Frontal cortex (tissue), 4 donors: ENCODE measurements around the gene CLEC11A. TPM values are rescaled to one million over a fixed set of nuclear protein-coding genes. Genes with fewer than 3 reads are reported as not detected.
"Not testable (repeated sequence)": the region's sequence is repeated elsewhere in the genome, so short reads cannot be mapped to it uniquely, and the experiment has no call there.

ENCODE experiments used
- DNase-seq, 2 donors: peaks; one replicate each; pipeline ENCODE4 v3.0.0; 2012; ENCODE audit warnings: low spot score in 2 of 2
- FAIRE-seq: peaks from 2 replicates; lab custom pipeline; 2012; peaks lifted over from hg19 to GRCh38; lab: Jason Lieb, UNC
- total RNA-seq: library from RNA; depleted of rRNA; stranded (reverse); fragments of >200 nt; gene quantifications from one replicate; pipeline ENCODE4 v1.2.3, GENCODE V29; 2014
- donor health status: control.
- donor health status: control.
- donor health status: control.

CLEC11A gene
- total RNA-seq, 1 donor from 2014 or later: 2.4 TPM

GRCh38 chr19:50749490-50749889 lies 26.3 kb downstream of the CLEC11A start:
- FAIRE-seq (no peak), DNase-seq (no peak)

DNA sequence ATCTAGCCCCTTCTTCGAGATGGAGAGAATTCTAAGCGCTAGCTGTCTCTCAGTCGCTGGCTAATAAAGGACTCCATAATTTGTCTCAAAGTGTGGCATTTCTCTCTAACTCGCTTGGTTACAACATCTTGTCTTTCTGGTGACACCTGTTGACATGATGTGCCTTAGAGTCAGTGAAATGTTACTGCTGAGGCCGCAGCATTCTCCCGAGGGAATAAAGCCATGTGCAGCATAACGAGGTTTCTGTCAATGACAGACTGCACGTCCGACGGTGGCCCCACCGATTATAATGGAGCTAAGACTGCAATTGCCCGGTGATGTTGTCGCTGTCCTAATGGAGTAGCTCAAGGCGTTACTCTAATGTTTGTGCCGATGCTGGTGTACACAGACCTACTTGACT lies 26.8 kb downstream of the CLEC11A start:
- FAIRE-seq (no peak), DNase-seq (no peak)

DNA sequence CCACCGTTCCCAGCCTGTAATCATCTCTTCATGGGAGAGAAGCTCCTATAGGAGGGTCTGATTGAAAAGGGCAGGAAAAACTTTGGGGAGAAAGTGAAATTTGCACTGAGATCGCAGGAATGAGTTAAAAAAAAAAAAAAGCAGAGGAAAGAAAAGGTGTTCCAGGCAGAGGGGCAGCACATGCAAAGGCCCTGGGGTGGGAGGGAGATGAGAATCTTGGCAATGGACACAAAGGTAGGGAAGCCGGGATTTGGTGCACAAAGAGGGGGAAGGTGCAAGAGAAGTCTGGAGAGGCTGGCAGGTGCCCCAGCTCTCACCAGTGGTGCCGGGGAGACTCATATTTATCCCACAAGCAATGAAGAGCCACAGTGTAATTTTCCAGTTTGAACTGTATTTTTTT lies 30.7 kb downstream of the CLEC11A start:
- DNase-seq (no peak), FAIRE-seq (no peak)

DNA sequence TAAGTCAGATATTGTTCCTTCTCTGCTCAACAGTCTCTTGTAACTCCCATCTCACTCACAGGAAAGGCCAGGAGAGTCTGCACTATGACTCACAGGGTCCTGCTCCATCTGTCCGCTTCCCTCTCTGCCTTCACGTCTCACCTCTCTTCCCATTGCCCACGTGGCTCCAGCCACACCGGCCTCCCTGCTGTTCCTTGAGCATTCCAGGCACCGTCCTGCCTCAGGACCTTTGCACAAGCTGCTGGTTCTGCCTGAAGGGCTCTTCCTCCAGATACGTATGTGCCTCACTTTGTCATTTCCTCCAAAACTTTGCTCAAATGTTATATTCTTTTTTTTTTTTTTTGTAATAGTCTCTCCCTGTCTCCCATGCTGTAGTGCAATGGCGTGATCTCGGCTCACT lies 33.1 kb downstream of the CLEC11A start:
- DNase-seq, FAIRE-seq: not testable (repeated sequence)

DNA sequence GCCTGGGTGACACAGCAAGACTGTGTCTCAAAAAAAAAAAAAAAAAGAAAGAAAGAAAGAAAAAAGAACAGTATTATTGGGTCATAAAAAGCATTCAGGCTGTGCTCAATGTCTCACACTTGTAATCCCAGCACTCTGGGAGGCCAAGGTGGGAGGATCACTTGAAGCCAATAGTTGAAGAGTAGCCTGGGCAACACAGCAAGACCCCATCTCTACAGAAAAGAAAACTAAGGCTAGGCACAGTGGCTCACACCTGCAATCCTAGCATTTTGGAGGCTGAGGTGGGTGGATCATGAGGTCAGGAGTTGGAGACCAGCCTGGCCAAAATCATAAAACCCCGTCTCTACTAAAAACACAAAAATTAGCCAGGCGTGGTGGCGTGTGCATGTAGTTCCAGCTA lies 34.5 kb downstream of the CLEC11A start:
- not testable (repeated sequence) for FAIRE-seq, DNase-seq

- FAIRE-seq, DNase-seq: not testable (repeated sequence)
Measured at GRCh38 chr19:50759076-50759475, 35.9 kb downstream of the CLEC11A start.

- DNase-seq (no peak), FAIRE-seq (no peak)
Measured at GRCh38 chr19:50759886-50760285, 36.7 kb downstream of the CLEC11A start.

DNA sequence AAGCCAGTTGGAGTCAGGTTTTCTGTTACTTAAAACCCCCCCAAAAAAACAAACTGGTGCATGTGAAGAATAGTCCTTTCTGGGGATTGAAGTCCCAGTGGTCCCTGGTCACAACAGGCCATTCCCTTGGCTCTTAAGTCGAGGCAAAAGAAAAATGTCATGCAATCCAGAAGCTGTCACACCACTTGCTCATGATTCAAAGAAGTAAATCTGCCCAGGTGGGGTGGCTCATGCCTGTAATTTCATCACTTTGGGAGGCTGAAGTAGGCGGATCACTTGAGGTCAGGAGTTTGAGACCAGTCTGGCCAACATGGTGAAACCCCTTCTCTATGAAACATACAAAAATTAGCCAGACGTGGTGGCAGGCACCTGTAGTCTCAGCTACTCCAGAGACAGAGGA lies 38.3 kb downstream of the CLEC11A start:
- not testable (repeated sequence) for FAIRE-seq, DNase-seq

DNA sequence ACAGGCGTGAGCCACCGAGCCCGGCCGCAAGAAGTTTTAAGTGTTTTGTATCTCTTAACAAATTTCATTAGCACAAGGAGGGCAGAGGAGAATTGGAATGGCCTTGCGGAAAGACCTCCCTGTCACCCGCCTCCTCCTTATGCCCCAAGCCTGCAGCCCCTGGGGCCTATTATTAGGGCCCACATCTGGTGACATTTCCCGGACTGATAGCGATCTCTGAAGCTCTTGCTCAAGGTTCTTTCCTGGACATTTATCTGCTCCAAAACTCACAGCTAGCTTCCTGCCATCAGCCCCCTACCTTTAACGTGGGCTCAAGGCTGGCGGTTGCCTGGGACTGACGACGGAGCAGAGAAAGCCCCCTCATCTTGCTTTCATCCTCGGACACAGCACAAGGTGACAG lies 40.4 kb downstream of the CLEC11A start:
- not testable (repeated sequence) for FAIRE-seq, DNase-seq

DNA sequence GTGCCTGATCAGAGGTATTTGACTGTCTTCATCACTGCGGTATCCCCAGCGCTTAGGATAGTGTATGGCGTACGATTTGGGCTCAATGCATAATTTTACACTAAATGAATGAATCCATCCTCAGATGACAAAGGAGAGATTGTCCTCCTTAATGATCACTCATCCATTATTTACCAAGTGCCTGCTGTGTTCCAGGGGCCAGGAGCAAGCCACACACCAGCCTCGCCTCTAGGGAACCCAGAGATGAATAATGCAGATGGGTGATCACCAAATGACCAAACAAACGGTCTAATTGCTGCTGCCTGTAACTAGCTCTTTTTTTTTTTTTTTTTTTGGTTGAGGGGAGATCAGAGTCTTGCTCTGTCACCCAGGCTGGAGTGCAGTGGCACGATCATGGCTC lies 41.2 kb downstream of the CLEC11A start:
- no peak for DNase-seq

GRCh38 chr19:50766746-50767145 lies 43.6 kb downstream of the CLEC11A start:
- FAIRE-seq, DNase-seq: not testable (repeated sequence)

More for the DNA sequence above, 41.2 kb downstream of the CLEC11A start:
- no peak for FAIRE-seq

DNA sequence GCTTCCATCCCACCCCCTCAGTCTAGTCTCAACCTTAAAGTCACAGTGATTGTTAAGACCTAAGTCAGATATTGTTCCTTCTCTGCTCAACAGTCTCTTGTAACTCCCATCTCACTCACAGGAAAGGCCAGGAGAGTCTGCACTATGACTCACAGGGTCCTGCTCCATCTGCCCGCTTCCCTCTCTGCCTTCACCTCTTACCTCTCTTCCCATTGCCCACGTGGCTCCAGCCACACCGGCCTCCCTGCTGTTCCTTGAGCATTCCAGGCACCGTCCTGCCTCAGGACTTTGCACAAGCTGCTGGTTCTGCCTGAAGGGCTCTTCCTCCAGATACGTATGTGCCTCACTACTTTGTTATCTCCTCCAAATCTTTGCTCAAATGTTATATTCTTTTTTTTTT lies 44.1 kb downstream of the CLEC11A start:
- FAIRE-seq: not testable (repeated sequence)

GRCh38 chr19:50768277-50768676 lies 45.1 kb downstream of the CLEC11A start:
- FAIRE-seq (no peak), DNase-seq (no peak)

More for the DNA sequence above, 44.1 kb downstream of the CLEC11A start:
- not testable (repeated sequence) for DNase-seq

- not testable (repeated sequence) for DNase-seq, FAIRE-seq
Measured at GRCh38 chr19:50770164-50770563, 47.0 kb downstream of the CLEC11A start, which contains the start of gene GPR32. Gene GPR32, plus strand, starts transcription at chr19:50770464. Its CDS starts 137 bp downstream, at chr19:50770601.

- DNase-seq (no peak), FAIRE-seq (no peak)
Measured at GRCh38 chr19:50770888-50771287, 47.7 kb downstream of the CLEC11A start.

DNA sequence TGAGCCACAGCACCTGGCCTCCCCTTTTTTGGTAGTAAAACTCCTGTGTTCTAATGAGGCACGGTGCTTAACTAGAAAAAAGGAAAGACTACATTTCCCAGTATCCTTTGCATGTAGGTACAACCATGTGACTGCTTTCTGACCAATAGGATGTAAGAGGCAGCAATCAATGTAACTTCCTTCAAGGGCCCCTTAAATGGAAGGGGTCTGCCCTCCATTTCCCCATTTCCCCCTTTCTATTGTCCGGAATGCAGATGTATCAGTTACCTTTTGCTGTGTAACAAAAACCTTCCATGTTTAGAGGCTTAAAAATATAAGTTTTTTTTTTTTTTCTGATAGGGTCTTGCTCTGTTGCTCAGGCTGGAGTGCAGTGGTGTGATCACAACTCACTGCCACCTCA lies 49.3 kb downstream of the CLEC11A start:
- DNase-seq: no peak
- no peak for FAIRE-seq

DNA sequence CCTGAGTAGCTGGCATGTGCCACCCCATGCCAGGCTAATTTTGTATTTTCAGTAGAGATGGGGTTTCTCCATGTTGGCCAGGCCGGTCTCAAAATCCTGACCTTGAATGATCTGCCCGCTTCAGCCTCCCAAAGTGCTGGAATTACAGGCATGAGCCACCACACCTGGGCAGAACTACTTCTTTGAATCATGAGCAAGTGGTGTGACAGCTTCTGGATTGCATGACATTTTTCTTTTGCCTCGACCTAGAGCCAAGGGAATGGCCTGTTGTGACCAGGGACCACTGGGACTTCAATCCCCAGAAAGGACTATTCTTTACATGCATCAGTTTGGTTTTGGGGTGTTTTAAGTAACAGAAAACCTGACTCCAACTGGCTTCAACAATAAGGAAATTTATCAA lies 49.7 kb downstream of the CLEC11A start:
- DNase-seq, FAIRE-seq: not testable (repeated sequence)

GRCh38 chr19:50773454-50773853 lies 50.3 kb downstream of the CLEC11A start:
- not testable (repeated sequence) for FAIRE-seq, DNase-seq
